ENCODE measurements around the gene C1orf56.

C1orf56 gene

GRCh38 chr1:151054971-151055547 lies 7.5 kb downstream of the C1orf56 start:
- H3K4me3 ChIP-seq (replicated peaks; ENCODE audit: low read depth, low read length) = no peak overlapping the region
- no peak for TF ChIP-seq CTCF (IDR thresholded peaks at IDR 0.05; ENCODE audit: low read length, missing control alignments)
- no peak for DNase-seq (ENCODE audit: low read depth)

- DNase-seq (ENCODE audit: low read depth) = no peak
- H3K4me3 ChIP-seq (replicated peaks; ENCODE audit: low read depth, low read length) = no peak overlapping the region
- no peak for TF ChIP-seq CTCF (IDR thresholded peaks at IDR 0.05; ENCODE audit: low read length, missing control alignments)
Observed at GRCh38 chr1:151055581-151055980, 8.0 kb downstream of the C1orf56 start.

GRCh38 chr1:151056149-151056548 lies 8.6 kb downstream of the C1orf56 start:
- DNase-seq (ENCODE audit: low read depth) = no peak
- TF ChIP-seq CTCF (IDR thresholded peaks at IDR 0.05; ENCODE audit: low read length, missing control alignments) = no peak
- no peak overlapping the region for H3K4me3 ChIP-seq (replicated peaks; ENCODE audit: low read depth, low read length)

GRCh38 chr1:151058692-151059091 lies 11.1 kb downstream of the C1orf56 start:
- H3K4me3 ChIP-seq (replicated peaks; ENCODE audit: low read depth, low read length) = peak overlapping the region; percentile 97
- TF ChIP-seq CTCF (IDR thresholded peaks at IDR 0.05; ENCODE audit: low read length, missing control alignments) = no peak
- peak; percentile 28 for DNase-seq (ENCODE audit: low read depth)

GRCh38 chr1:151059109-151060006 lies 11.8 kb downstream of the C1orf56 start, which contains the start of gene CDC42SE1:
CDC42SE1 (minus strand) TSS chr1:151059622; CDS start chr1:151055730, 3,892 bp downstream.
- peak; percentile 87 for DNase-seq (ENCODE audit: low read depth)
- peak within 1 kb of the TSS; percentile 97 for H3K4me3 ChIP-seq (replicated peaks; ENCODE audit: low read depth, low read length)
- peak; percentile 60 for TF ChIP-seq CTCF (IDR thresholded peaks at IDR 0.05; ENCODE audit: low read length, missing control alignments)

- DNase-seq (ENCODE audit: low read depth) = peak; percentile 60
- no peak for TF ChIP-seq CTCF (IDR thresholded peaks at IDR 0.05; ENCODE audit: low read length, missing control alignments)
- H3K4me3 ChIP-seq (replicated peaks; ENCODE audit: low read depth, low read length) = peak within 1 kb of the TSS; percentile 97
Observed at GRCh38 chr1:151060007-151060656, 12.6 kb downstream of the C1orf56 start, which contains the start of gene MLLT11. MLLT11 (plus strand) TSS chr1:151060397; CDS start chr1:151067225, 6,828 bp downstream.

Measured in fibroblast of pulmonary artery (primary cell).